Retinal pigment epithelial cell (primary cell): ENCODE measurements around the gene CD8A.

Source experiments
- DNase-seq: peaks from one replicate; pipeline ENCODE4 v3.0.0-alpha.2; 2010; ENCODE audit warnings: low read depth
- H3K4me3 ChIP-seq: 2 replicates; pipeline ENCODE4 v1.5.1; 2011; ENCODE audit warnings: mild to moderate bottlenecking, low read length, control low read depth, moderate library complexity
- TF ChIP-seq, protein P1 (sequence below): conservative IDR thresholded peaks from 2 replicates; pipeline ENCODE4 v1.5.1; 2011; ENCODE audit warnings: low read depth, low read length, control low read depth, inconsistent platforms

The CD8A gene

DNA sequence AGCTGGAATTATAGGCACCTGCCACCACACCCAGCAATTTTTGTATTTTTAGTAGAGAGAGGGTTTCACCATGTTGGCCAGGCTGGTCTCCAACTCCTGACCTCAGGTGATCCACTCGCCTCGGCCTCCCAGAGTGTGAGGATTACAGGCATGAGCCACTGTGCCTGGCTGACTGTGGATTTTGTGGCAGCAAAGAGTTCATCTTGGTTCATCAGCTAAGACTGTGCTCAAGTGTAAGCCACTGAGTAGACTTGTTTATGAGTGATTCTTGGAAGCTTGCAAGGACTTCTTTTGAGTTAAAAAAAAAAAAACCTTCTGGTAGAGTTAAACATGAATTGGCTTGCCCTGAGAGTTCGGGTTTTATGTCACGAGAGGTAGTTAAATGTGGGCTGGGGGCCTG, 36.2 kb upstream of the CD8A start:
- DNase-seq, result no peak
- H3K4me3 ChIP-seq, result no peak overlapping the region
- TF ChIP-seq, protein P1, sequence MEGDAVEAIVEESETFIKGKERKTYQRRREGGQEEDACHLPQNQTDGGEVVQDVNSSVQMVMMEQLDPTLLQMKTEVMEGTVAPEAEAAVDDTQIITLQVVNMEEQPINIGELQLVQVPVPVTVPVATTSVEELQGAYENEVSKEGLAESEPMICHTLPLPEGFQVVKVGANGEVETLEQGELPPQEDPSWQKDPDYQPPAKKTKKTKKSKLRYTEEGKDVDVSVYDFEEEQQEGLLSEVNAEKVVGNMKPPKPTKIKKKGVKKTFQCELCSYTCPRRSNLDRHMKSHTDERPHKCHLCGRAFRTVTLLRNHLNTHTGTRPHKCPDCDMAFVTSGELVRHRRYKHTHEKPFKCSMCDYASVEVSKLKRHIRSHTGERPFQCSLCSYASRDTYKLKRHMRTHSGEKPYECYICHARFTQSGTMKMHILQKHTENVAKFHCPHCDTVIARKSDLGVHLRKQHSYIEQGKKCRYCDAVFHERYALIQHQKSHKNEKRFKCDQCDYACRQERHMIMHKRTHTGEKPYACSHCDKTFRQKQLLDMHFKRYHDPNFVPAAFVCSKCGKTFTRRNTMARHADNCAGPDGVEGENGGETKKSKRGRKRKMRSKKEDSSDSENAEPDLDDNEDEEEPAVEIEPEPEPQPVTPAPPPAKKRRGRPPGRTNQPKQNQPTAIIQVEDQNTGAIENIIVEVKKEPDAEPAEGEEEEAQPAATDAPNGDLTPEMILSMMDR, result no peak

DNA sequence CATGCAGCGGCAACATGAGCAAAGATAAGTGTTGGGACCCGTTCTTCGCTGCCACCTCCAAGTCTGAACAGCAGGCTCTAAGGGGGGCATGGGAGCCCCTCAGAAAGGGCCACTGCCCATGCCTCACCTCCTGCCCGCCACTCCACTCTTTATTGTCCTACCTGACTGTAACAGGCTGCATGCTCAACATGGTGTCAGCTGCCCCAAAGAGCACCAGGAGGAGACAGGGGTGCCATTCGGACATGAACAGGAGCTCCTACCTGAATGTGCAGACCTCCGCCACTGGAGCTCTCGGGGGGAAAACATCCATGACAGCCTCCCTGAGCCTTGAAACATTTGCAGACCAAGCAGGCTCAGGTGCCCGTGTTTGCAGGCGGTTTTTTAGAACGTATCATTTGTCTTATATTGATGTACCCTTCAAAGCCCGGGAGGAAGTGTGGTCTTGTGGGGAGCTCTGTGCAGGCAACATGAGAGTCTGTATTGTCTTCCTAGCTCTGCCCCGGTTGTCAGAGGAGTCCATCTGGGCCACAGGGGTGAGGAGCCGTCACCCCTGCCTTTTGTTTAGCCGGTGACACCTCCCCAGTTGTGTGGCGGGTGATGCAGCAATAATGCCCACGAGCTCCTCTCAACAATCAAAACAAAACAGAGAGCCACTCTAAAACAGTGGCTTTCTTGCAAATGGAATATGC, 35.1 kb upstream of the CD8A start:
- TF ChIP-seq, protein P1, result no peak
- H3K4me3 ChIP-seq, result no peak overlapping the region
- no peak for DNase-seq

DNA sequence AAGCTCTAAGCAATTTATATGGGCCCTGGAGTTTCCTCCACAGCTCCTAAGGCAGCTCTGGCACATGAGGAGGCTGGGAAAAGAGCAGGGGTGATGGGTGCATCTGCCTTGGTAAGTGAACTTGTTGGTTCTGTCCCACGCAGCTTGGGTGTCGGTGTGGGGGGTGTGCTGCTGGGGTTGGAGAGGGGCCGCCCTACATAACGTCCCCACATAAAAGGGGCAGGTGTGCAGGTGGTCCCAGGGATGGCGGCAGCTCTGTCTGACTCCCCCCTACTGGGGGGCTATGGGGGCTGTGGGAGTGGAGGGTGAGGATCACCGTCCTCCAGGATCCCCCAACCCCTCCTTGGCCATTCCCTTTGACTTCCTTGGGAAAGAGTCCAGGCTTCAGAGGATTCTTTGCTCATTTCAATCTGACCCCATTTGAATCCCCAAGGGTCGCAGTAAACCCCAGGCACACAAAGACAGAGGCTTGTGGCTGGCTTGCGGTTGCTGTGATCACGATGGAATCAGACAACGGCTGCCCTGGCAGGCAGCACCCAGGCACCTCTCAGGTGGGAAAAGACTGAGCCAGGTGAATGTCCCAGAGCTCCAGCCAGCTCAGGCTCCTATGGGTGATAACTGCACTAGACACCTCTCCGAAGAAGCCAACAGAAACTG, 34.5 kb upstream of the CD8A start:
- H3K4me3 ChIP-seq, result no peak overlapping the region
- no peak for DNase-seq
- TF ChIP-seq, protein P1, result no peak

DNA sequence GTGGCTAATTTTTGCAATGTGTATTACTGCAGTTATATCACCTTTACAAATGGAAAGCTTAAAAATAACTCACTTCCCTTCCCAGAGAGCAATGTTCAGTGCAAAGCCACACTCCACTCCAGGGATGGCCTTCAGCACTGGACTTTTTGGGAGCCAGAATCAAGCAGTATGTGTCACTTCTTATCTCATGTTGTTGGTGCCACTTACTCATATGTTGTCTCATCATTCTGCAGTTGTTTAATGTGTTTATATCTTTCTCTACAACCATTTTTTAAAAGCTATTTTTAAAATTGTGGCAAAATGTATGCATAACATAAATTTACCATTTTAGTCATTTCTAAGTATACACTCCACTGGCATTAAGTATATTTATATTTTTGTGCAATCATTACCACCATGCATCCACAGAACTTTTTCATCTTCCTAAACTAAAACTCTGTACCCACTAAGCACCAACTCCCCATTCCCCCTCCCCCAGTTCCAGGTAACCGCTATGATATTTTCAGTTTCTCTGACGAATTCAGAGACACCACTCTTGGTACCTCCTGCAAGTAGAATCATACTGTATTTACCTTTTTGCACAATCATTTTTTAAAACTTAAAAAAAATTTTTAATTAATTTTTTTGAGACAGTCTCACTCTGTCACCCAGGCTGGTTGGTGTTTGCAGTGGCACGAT, 32.1 kb upstream of the CD8A start:
- no peak for DNase-seq
- TF ChIP-seq, protein P1, result no peak
- H3K4me3 ChIP-seq, result no peak overlapping the region

DNA sequence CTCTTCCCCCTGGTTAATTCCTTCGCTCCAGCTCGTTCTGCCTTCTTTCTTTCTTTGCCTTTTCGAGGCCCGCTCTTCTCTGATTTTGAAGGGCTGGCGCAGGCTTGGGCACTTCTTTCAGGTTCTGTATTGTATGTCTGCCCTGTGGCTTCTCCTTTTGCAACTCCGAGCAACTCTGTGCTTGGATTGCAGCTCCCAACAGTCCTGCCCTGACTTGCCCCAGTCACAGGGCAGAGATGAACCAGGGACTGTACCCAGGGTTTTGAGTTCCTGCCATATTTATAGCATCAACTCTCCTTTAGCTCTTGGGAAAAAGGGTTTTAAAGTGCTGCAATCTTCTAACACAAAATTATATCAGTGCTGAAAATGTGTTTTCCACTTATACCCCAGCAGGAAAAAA, 31.1 kb upstream of the CD8A start:
- TF ChIP-seq, protein P1, result no peak
- H3K4me3 ChIP-seq, result no peak overlapping the region
- DNase-seq, result no peak

DNA sequence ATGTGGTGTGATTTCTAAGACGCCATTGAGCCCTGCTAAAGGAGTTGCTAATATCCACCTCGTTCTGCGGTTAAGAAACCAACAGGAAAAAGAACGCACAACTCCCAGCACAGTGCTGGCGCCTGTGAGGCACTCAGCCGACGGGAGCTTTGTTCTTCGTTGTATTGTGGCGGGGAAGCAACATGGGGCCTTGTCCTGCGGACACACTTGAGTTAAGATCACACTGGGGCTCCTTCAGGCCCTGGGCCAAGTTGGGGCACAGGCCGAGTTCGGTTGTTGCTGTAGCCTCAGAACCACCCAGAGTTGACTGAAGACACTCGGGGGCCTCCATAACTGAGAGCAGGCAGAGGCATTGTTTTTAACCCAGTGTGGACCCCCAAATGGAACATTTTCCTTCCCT, 30.6 kb upstream of the CD8A start:
- no peak overlapping the region for H3K4me3 ChIP-seq
- DNase-seq, result no peak
- TF ChIP-seq, protein P1, result no peak
